Measurements from ENCODE around the gene RNF26.

The RNF26 gene

DNA sequence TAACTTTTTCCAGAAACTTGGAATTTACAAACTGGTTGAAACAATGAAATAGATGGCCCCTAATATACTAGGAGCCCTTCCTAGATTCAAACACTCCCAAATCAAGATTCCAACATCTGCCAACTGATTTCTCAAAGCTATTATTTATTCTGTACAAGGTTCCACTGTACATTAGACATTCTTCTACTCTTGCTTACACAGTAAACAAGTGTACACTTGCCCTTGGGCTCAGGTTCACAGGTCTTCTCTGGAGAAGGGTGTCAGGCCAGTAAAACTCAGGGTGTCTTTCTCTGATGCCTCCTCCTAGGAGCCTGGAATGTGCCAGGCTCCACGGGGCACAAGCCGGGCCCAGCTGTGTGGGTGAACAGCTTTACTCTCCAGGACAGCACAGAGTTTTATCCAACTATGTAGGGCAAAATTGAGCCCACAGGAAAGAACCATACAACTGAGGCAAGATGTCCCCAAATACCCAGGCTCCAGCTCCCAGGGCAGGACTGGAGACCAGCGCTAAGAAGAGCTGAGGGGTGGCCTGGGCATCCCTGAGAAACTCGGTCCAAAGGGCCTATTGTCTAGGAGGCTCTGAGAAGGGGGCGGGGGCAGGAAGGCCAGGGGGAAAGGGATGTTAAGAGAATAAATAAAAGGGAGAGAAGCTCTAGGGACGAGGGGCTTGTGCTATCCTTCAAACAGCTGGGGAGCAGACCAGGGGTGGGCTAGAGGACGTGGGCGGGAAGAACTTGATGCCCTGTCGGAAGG, 20.9 kb downstream of the RNF26 start (continued):
- TF ChIP-seq, protein P1, sequence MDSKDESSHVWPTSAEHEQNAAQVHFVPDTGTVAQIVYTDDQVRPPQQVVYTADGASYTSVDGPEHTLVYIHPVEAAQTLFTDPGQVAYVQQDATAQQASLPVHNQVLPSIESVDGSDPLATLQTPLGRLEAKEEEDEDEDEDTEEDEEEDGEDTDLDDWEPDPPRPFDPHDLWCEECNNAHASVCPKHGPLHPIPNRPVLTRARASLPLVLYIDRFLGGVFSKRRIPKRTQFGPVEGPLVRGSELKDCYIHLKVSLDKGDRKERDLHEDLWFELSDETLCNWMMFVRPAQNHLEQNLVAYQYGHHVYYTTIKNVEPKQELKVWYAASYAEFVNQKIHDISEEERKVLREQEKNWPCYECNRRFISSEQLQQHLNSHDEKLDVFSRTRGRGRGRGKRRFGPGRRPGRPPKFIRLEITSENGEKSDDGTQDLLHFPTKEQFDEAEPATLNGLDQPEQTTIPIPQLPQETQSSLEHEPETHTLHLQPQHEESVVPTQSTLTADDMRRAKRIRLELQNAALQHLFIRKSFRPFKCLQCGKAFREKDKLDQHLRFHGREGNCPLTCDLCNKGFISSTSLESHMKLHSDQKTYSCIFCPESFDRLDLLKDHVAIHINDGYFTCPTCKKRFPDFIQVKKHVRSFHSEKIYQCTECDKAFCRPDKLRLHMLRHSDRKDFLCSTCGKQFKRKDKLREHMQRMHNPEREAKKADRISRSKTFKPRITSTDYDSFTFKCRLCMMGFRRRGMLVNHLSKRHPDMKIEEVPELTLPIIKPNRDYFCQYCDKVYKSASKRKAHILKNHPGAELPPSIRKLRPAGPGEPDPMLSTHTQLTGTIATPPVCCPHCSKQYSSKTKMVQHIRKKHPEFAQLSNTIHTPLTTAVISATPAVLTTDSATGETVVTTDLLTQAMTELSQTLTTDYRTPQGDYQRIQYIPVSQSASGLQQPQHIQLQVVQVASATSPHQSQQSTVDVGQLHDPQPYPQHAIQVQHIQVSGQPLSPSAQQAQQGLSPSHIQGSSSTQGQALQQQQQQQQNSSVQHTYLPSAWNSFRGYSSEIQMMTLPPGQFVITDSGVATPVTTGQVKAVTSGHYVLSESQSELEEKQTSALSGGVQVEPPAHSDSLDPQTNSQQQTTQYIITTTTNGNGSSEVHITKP (tag by site-specific recombination; IDR thresholded peaks at IDR 0.05) = no peak
- TF ChIP-seq ZNF843 (tag by site-specific recombination; IDR thresholded peaks at IDR 0.05) = no peak
- no peak for TF ChIP-seq ZNF132 (tag by site-specific recombination; IDR thresholded peaks at IDR 0.05; ENCODE audit: borderline replicate concordance)
- no peak for TF ChIP-seq ZNF146 (tag by site-specific recombination; IDR thresholded peaks at IDR 0.05)
- TF ChIP-seq, protein P2, sequence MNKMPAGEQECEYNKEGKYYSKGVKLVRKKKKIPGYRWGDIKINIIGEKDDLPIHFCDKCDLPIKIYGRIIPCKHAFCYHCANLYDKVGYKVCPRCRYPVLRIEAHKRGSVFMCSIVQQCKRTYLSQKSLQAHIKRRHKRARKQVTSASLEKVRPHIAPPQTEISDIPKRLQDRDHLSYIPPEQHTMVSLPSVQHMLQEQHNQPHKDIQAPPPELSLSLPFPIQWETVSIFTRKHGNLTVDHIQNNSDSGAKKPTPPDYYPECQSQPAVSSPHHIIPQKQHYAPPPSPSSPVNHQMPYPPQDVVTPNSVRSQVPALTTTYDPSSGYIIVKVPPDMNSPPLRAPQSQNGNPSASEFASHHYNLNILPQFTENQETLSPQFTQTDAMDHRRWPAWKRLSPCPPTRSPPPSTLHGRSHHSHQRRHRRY (tag by site-specific recombination; IDR thresholded peaks at IDR 0.05) = no peak
- TF ChIP-seq ZNF211 (tag by site-specific recombination; IDR thresholded peaks at IDR 0.05; ENCODE audit: low read depth) = no peak

DNA sequence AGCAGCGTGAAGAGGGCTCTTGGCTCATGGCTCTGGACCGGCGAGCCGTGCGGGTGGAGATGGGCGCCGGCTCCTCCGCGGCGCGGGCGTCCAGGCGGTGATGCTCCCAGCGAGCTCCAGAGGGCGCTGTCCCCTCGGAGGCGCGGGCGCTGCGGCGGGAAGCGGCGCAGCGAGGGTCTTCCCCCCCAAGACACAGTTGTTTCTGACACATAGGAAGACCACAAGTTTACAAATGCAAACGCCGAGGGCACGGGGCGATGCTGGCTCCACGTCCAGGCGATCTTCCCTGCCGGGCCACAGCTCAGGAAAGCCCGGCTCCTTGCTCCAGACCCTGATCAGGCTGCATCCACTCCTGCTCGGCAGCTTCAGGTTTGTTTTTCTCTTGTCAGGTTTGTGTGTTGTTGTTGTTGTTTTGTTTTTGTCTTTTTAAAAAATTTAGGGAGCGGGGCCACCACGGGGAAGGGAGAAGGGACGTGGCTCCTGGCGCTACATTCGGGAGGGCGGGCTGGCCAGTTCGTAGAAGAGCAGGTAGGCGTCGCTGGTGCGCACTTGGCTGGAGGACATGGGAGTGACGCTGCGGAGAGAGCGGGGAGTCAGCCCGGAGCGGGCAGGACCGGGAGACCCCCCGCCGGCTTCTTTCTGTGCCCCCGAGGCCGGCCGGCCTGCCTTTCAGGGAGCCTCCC, 22.2 kb downstream of the RNF26 start:
- Histone ChIP-seq H3K4me1 (ENCODE audit: control insufficient read depth, insufficient read depth, low read length) (no peaks in the 10 kb centered on the region; the same call in 1 of the 2 replicates), H3K9me3 (ENCODE audit: control insufficient read depth, insufficient read depth, low read depth, low read length) (no peaks in the 10 kb centered on the region), H3K36me3 (ENCODE audit: control insufficient read depth in 2 of 2, insufficient read depth in 1 of 2, low read length in 2 of 2) (peaks cover 0 to 44% of the 10 kb centered on the region in 2 experiments; a peak in 1 of 3 replicates), H3K4me3 (ENCODE audit: low read depth, low read length) (no peak overlapping the region), H3K27ac (ENCODE audit: extremely low read depth, low read depth, low read length) (no peak overlapping the region)
- ChIA-PET CTCF (interaction anchor here (0.6 to 3.3 kb wide), 13 partner anchors 11 to 272 kb away, joined by 3 to 35 read pairs (median 5); partner anchors contain the start of genes DPAGT1, HMBS and USP2), POLR2A (no interaction called here)
- TF ChIP-seq ZNF341 (tag by site-specific recombination; IDR thresholded peaks at IDR 0.05; ENCODE audit: low read depth) = 0 out of 2 replicates have a peak, but pooled peaks have one; percentile 15
- no peak for TF ChIP-seq ZNF768 (tag by site-specific recombination; IDR thresholded peaks at IDR 0.05)

DNA sequence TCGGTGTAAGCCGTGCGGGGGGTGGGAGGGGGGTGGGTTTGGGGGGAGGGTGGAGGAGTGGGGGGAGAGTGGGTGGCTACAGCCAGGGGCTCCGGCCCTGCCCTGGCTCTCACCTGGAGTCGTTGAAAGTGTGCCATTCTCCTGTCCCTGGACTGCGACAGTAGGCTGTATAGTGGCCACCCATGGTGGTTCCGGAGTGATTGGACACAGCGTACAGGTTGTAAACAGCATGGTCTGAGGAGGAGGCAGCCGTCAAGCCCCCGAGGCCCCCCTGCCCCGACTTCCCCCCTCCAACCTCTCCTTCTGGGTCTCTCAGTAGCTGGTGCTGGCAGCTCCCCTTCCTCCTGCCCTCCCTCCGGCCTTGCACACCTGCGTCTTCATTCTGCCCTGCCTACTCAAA, 22.7 kb downstream of the RNF26 start:
- TF ChIP-seq ZNF791 (tag by site-specific recombination; IDR thresholded peaks at IDR 0.05) = no peak
- TF ChIP-seq FEZF1 (tag by site-specific recombination; IDR thresholded peaks at IDR 0.05) = no peak
- TF ChIP-seq, protein P3, sequence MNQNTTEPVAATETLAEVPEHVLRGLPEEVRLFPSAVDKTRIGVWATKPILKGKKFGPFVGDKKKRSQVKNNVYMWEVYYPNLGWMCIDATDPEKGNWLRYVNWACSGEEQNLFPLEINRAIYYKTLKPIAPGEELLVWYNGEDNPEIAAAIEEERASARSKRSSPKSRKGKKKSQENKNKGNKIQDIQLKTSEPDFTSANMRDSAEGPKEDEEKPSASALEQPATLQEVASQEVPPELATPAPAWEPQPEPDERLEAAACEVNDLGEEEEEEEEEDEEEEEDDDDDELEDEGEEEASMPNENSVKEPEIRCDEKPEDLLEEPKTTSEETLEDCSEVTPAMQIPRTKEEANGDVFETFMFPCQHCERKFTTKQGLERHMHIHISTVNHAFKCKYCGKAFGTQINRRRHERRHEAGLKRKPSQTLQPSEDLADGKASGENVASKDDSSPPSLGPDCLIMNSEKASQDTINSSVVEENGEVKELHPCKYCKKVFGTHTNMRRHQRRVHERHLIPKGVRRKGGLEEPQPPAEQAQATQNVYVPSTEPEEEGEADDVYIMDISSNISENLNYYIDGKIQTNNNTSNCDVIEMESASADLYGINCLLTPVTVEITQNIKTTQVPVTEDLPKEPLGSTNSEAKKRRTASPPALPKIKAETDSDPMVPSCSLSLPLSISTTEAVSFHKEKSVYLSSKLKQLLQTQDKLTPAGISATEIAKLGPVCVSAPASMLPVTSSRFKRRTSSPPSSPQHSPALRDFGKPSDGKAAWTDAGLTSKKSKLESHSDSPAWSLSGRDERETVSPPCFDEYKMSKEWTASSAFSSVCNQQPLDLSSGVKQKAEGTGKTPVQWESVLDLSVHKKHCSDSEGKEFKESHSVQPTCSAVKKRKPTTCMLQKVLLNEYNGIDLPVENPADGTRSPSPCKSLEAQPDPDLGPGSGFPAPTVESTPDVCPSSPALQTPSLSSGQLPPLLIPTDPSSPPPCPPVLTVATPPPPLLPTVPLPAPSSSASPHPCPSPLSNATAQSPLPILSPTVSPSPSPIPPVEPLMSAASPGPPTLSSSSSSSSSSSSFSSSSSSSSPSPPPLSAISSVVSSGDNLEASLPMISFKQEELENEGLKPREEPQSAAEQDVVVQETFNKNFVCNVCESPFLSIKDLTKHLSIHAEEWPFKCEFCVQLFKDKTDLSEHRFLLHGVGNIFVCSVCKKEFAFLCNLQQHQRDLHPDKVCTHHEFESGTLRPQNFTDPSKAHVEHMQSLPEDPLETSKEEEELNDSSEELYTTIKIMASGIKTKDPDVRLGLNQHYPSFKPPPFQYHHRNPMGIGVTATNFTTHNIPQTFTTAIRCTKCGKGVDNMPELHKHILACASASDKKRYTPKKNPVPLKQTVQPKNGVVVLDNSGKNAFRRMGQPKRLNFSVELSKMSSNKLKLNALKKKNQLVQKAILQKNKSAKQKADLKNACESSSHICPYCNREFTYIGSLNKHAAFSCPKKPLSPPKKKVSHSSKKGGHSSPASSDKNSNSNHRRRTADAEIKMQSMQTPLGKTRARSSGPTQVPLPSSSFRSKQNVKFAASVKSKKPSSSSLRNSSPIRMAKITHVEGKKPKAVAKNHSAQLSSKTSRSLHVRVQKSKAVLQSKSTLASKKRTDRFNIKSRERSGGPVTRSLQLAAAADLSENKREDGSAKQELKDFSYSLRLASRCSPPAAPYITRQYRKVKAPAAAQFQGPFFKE (tag by site-specific recombination; IDR thresholded peaks at IDR 0.05; ENCODE audit: borderline replicate concordance) = no peak
- TF ChIP-seq ZNF660 (tag by site-specific recombination; IDR thresholded peaks at IDR 0.05) = no peak
- TF ChIP-seq ZNF211 (tag by site-specific recombination; IDR thresholded peaks at IDR 0.05; ENCODE audit: low read depth) = no peak
- TF ChIP-seq, protein P4, sequence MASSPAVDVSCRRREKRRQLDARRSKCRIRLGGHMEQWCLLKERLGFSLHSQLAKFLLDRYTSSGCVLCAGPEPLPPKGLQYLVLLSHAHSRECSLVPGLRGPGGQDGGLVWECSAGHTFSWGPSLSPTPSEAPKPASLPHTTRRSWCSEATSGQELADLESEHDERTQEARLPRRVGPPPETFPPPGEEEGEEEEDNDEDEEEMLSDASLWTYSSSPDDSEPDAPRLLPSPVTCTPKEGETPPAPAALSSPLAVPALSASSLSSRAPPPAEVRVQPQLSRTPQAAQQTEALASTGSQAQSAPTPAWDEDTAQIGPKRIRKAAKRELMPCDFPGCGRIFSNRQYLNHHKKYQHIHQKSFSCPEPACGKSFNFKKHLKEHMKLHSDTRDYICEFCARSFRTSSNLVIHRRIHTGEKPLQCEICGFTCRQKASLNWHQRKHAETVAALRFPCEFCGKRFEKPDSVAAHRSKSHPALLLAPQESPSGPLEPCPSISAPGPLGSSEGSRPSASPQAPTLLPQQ (tag by site-specific recombination; IDR thresholded peaks at IDR 0.05) = no peak
- TF ChIP-seq, protein P5, sequence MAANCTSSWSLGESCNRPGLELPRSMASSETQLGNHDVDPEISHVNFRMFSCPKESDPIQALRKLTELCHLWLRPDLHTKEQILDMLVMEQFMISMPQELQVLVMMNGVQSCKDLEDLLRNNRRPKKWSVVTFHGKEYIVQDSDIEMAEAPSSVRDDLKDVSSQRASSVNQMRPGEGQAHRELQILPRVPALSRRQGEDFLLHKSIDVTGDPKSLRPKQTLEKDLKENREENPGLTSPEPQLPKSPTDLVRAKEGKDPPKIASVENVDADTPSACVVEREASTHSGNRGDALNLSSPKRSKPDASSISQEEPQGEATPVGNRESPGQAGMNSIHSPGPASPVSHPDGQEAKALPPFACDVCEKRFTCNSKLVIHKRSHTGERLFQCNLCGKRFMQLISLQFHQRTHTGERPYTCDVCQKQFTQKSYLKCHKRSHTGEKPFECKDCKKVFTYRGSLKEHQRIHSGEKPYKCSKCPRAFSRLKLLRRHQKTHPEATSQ (tag by site-specific recombination; IDR thresholded peaks at IDR 0.05) = no peak
- H3K4me3 ChIP-seq (ENCODE audit: low read depth, low read length) = no peak overlapping the region
- CTCF ChIA-PET = interaction anchor here (1.0 to 3.3 kb wide), 6 partner anchors 12 to 20 kb away, joined by 3 to 35 read pairs (median 6); partner anchors contain the start of gene C1QTNF5
- H3K4me1 ChIP-seq (ENCODE audit: control insufficient read depth, insufficient read depth, low read length) = peaks cover 5% of the 10 kb centered on the region
- no peak overlapping the region for H3K27ac ChIP-seq (ENCODE audit: extremely low read depth, low read depth, low read length)
- POLR2A ChIA-PET = interaction anchor here (0.6 kb wide), 1 partner anchor 401 kb away, joined by 4 read pairs; no protein-coding TSS in a partner anchor
- no peaks in the 10 kb centered on the region for H3K9me3 ChIP-seq (ENCODE audit: control insufficient read depth, insufficient read depth, low read depth, low read length)
- H3K36me3 ChIP-seq (ENCODE audit: control insufficient read depth in 2 of 2, insufficient read depth in 1 of 2, low read length in 2 of 2) = peaks cover 0 to 44% of the 10 kb centered on the region in 2 experiments; a peak in 1 of 3 replicates

Data from HEK293 (cell line).